ENCODE data around the gene YOD1. TPM values are rescaled to one million over a fixed set of nuclear protein-coding genes. Genes with fewer than 3 reads are reported as not detected.

Gene YOD1
- total RNA-seq, 2 donors from 2014 or later, result 3.4 to 5.9 TPM

- intact Hi-C loops (cut with DNase I), result no loop called here
- ATAC-seq (peak in 1 of 2 donors; percentile 24), DNase-seq (no peak)
Observed at GRCh38 chr1:207031632-207032264, 19.3 kb downstream of the YOD1 start.

- no peak for DNase-seq
- ATAC-seq, result no peak
- intact Hi-C loops (cut with DNase I), result no loop called here
Observed at GRCh38 chr1:207031016-207031415, 20.0 kb downstream of the YOD1 start.

GRCh38 chr1:207030522-207031009 is 20.4 kb downstream of the YOD1 start:
- no peak for DNase-seq
- intact Hi-C loops (cut with DNase I), result no loop called here
- ATAC-seq, result no peak

GRCh38 chr1:207029701-207030521 is 21.1 kb downstream of the YOD1 start:
- intact Hi-C loops (cut with DNase I), result no loop called here
- ATAC-seq, result no peak
- no peak for DNase-seq

- no peak for DNase-seq
- intact Hi-C loops (cut with DNase I), result no loop called here
Observed at GRCh38 chr1:207028884-207029650, 21.9 kb downstream of the YOD1 start.

GRCh38 chr1:207027921-207028320 is 23.1 kb downstream of the YOD1 start:
- intact Hi-C loops (cut with DNase I), result no loop called here

More at GRCh38 chr1:207028884-207029650, 21.9 kb downstream of the YOD1 start:
- no peak for ATAC-seq

GRCh38 chr1:207027206-207027777 is 23.7 kb downstream of the YOD1 start:
- no peak for DNase-seq
- intact Hi-C loops (cut with DNase I), result no loop called here
- no peak for ATAC-seq

More at GRCh38 chr1:207027921-207028320, 23.1 kb downstream of the YOD1 start:
- ATAC-seq, result no peak
- no peak for DNase-seq

GRCh38 chr1:207026104-207026534 is 24.9 kb downstream of the YOD1 start:
- intact Hi-C loops (cut with DNase I), result no loop called here
- ATAC-seq, result peak in 1 of 2 donors; percentile 4
- no peak for DNase-seq

GRCh38 chr1:207025146-207025880 is 25.7 kb downstream of the YOD1 start:
- DNase-seq (no peak), ATAC-seq (peak; percentile 63 to 70)
- intact Hi-C loops (cut with DNase I), result no loop called here

GRCh38 chr1:207024202-207025145 is 26.5 kb downstream of the YOD1 start:
- intact Hi-C loops (cut with DNase I), result no loop called here
- DNase-seq (peak; percentile 35), ATAC-seq (peak; percentile 47 to 77)

GRCh38 chr1:207022996-207023679 is 27.9 kb downstream of the YOD1 start:
- intact Hi-C loops (cut with DNase I), result no loop called here
- ATAC-seq (no peak), DNase-seq (no peak)

GRCh38 chr1:207021876-207022596 is 29.0 kb downstream of the YOD1 start:
- ATAC-seq, result no peak
- DNase-seq, result no peak
- intact Hi-C loops (cut with DNase I), result no loop called here

- intact Hi-C loops (cut with DNase I), result no loop called here
- no peak for ATAC-seq
- DNase-seq, result no peak
Observed at GRCh38 chr1:207021139-207021861, 29.7 kb downstream of the YOD1 start.

- ATAC-seq, result no peak
- intact Hi-C loops (cut with DNase I), result no loop called here
- no peak for DNase-seq
Observed at GRCh38 chr1:207020709-207021107, 30.3 kb downstream of the YOD1 start.

- intact Hi-C loops (cut with DNase I), result no loop called here
- no peak for DNase-seq
- ATAC-seq, result no peak
Observed at GRCh38 chr1:207020065-207020708, 30.8 kb downstream of the YOD1 start.
